ENCODE results near the gene NOS1. TPM values are rescaled to one million over a fixed set of nuclear protein-coding genes. Genes with fewer than 3 reads are reported as not detected.

The NOS1 gene
- total and polyA plus RNA-seq, 12 donors = 0.01 to 2.8 (median 0.45) TPM; not detected in 1

- no peaks in the 10 kb centered on the region for H3K4me1 ChIP-seq
- H3K27me3 ChIP-seq = peaks cover 0 to 59% (median 15%) of the 10 kb centered on the region in 7 donors
- TF ChIP-seq CTCF (IDR thresholded peaks at IDR 0.05) = peak; percentile 72 to 93 (median 87)
- H3K27ac ChIP-seq = no peak overlapping the region
- intact Hi-C loops (cut with DNase I) = loop anchor here (1.0 to 10.0 kb wide), 7 partner anchors 155 to 635 kb away; no protein-coding TSS in a partner anchor
- DNase-seq (peak; percentile 39 to 74), ATAC-seq (peak in 6 of 8 donors; percentile 54 to 90 (median 80))
- no peaks in the 10 kb centered on the region for H3K36me3 ChIP-seq
- H3K9me3 ChIP-seq = no peaks in the 10 kb centered on the region
- WGBS, 2 donors = 13 to 15% methylated on average over 7 of the region's 7 CpGs
- no peak overlapping the region for H3K4me3 ChIP-seq
Measured at GRCh38 chr12:117212563-117213190, 148.7 kb downstream of the NOS1 start.

- DNase-seq (no peak), ATAC-seq (no peak)
- Histone ChIP-seq H3K27ac (no peak overlapping the region), H3K36me3 (no peaks in the 10 kb centered on the region), H3K9me3 (no peaks in the 10 kb centered on the region), H3K4me3 (no peak overlapping the region), H3K27me3 (peaks cover 0 to 52% (median 16%) of the 10 kb centered on the region in 7 donors), H3K4me1 (no peaks in the 10 kb centered on the region)
- 90 to 91% methylated on average over 6 of the region's 6 CpGs for WGBS, 2 donors
- no peak for TF ChIP-seq CTCF (IDR thresholded peaks at IDR 0.05)
- intact Hi-C loops (cut with DNase I) = loop anchor here in 7 of 10 donors (2.0 to 10.0 kb wide), 6 partner anchors 157 to 637 kb away; no protein-coding TSS in a partner anchor
Measured at GRCh38 chr12:117210266-117210918, 151.0 kb downstream of the NOS1 start.

- no peak overlapping the region for H3K27ac ChIP-seq
- peaks cover 0 to 47% (median 16%) of the 10 kb centered on the region in 7 donors for H3K27me3 ChIP-seq
- no peaks in the 10 kb centered on the region for H3K4me1 ChIP-seq
- no peaks in the 10 kb centered on the region for H3K36me3 ChIP-seq
- no peak overlapping the region for H3K4me3 ChIP-seq
- ATAC-seq (no peak), DNase-seq (no peak)
- no peaks in the 10 kb centered on the region for H3K9me3 ChIP-seq
- no peak for TF ChIP-seq CTCF (IDR thresholded peaks at IDR 0.05)
- intact Hi-C loops (cut with DNase I) = loop anchor here in 7 of 10 donors (2.0 to 10.0 kb wide), 6 partner anchors 158 to 638 kb away; no protein-coding TSS in a partner anchor
- WGBS, 2 donors = 79% methylated on average over 3 of the region's 3 CpGs
Measured at GRCh38 chr12:117209626-117210025, 151.8 kb downstream of the NOS1 start.

GRCh38 chr12:117208811-117209455 lies 152.5 kb downstream of the NOS1 start:
- Histone ChIP-seq H3K9me3 (no peaks in the 10 kb centered on the region), H3K4me3 (no peak overlapping the region), H3K27ac (no peak overlapping the region), H3K4me1 (no peaks in the 10 kb centered on the region), H3K36me3 (no peaks in the 10 kb centered on the region), H3K27me3 (peaks cover 0 to 51% (median 16%) of the 10 kb centered on the region in 7 donors)
- TF ChIP-seq CTCF (IDR thresholded peaks at IDR 0.05) = no peak
- DNase-seq = no peak
- WGBS, 2 donors = 81 to 84% methylated on average over 13 of the region's 13 CpGs
- intact Hi-C loops (cut with DNase I) = no loop called here
- no peak for ATAC-seq
